Central memory CD4-positive, alpha-beta T cell (primary cell): Measurements from ENCODE around the gene TMOD1.

Experiments used
- DNase-seq: peaks from one replicate; pipeline ENCODE4 v3.0.0; 2022

TMOD1 gene

DNA sequence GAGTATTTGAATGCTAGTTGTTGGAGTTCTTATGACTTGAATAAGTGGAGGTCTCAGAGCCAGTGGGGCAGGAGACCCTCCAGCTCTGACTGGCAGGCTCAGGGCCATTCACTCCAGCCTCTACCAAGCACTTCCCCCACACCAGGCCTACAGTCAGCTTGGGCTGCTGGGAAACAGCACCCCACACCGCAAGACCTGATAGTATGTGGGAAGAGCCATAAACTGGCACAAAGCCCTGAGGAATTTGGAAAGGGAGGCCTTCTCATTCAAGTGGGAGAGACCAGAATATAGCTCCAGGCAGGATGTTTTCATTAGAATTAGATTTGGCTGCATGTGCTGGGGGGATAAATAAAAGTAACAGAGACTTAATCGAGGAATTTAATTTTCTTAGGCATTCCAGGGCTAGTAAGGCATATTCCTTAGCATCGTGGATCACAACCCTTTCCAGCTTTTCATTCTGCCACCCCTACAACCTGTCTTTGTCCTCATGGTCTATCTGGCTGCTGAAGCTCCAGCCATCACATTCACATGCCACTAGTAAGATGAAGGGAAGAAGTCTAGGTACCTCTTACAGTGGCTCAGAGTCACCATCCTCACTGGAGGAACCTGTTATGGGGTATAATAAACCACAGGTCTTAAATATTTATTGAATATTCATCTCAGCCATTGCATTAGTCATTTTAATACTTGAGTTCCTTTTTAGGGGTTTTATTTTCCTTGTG lies 47.5 kb downstream of the TMOD1 start:
- DNase-seq: no peak

DNA sequence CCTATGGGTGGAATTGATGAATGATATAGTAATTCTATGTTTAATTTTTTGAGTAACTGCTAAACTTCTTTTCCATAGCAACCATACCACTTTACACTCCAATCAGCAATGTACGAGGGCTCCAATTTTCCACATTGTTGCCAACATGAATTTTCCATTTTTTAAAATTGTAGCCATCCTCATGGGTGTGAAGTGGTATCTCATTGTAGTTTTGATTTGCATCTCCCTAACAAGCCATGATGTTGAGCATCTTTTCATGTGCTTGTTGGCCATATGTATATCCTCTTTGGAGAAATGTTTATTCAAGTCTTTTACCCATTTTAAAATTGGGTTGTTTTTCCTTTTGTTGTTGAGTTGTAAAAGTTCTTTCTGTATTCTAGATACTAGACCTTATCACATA lies 48.9 kb downstream of the TMOD1 start:
- no peak for DNase-seq

DNA sequence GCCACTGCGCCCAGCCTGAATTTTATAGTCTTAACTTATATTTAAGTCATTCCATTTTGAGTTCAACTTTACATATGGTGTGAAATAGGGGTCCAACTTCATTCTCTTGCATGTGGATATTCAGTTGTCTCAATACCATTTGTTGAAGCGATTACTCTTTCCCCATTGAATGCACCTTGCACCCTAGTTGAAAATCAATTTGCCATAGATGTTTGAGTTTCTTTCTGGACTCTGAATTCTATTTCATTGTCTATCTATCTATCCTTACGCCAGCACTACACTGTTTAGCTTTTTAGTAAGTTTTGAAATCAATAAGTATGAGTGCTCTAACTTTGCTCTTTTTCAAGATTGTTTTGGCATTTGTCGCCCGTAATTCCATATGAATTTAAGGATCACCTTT lies 49.8 kb downstream of the TMOD1 start:
- DNase-seq: no peak

DNA sequence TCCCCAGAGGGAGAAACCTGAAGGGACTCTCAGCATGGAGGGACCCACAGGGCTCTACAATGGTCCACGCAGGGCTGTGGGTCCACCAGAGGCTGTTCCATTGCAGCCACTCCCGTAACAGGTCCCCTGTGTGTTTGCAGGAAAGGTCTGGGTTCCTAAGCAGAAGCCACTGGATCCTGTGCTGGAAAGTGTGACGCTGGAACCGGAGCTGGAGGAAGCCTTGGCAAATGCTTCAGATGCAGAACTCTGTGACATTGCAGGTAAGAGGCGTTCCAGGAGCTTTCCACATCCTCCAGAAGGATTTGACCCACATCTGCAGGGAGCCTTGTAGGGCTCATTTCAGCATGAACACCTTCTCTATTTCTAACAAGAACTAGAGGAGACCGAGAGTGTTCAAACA lies 51.7 kb downstream of the TMOD1 start:
- DNase-seq: no peak

DNA sequence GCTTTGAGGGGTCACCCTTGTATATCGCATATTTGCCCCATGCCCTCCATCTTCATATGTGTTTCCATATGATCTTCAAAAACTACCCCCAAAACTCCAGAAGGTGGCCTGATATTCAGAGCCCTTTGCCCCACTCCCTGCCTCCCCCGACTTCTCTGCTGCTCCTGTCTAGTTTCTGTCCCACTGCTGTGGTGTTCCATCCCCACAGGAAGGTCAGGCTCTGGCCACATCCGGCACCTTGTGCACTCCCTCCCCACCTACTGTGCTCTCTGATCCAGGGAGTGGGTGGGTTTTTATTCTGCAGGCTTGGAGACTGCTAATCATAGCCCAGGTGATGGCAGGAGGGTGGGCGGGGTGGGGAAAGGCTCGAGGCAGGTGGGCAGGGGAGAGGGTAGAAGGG lies 52.4 kb downstream of the TMOD1 start:
- no peak for DNase-seq

DNA sequence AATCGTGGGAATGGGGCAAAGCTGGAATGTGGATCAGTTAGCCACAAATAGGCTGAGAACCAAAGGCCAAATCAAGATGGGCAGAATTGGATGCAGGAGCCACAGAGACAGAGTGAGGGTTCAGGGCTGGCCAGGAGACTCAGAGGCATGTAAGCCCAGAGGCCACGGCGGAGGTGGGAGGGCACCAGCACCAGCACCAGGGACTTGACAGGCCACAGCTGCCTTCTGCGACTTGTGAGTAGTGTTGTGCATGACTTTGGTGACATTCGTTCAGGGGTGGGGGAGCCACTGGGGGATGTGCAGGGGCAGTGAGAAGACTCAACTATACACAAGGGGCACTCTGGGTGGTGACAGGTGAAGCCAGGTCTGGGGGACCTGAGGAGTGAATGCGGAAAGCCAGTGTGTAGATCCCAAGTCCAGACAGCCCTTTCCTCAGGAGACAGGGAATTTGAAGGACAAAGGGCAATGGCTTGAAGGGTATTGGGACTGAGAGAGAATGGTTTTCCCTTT lies 53.2 kb downstream of the TMOD1 start:
- no peak for DNase-seq

DNA sequence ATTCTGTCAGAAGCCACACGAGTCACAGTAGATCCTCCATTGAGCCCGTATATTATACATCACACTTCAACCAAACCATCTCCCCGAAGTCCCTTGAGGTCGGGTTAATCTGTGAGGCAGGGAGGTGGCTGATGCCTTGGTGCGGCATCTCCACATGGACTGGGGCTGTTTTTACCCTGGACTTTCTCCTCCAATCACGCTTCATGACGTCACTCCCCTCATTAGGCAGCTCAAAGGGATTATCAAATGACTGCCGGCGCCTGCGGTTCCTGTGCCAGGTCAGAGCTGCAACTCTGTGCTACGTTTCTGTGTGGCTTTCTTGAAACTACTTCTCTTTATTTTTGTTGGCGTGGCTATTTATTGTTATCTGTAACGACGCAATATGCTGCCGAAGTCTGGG lies 53.7 kb downstream of the TMOD1 start:
- no peak for DNase-seq

DNA sequence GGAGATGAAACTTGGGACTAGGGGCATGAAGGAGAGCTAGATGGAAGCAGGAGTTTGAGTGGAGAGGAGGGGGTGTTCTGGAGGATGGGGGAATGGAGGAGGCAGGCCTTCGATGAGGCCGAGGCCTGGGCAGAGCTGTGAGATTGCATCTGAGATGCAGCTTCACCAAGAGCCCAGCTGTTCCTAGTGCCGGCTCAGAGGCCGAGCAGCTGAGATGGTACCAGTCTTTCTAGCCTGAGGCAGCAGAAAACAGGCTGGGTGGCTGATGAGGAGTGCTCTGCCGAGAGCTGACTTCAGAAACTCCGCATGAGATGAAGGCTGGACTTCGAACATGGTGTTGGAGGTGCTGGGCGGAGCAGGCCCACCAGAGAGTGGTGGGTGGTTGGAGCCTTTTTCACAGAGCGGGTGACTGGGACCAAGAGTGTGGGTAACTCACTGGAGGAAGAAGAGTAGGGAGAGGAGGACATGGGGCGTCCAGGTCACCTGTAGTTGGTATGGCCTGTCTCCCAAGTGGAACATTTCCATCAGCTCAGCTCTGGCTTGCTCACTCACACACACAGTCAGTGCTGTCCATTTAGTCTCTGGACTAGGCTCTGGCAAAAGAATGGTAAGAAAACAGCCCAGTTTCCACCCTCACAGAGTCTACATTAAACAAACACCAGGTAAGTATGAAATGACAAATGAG lies 54.7 kb downstream of the TMOD1 start:
- DNase-seq: no peak

DNA sequence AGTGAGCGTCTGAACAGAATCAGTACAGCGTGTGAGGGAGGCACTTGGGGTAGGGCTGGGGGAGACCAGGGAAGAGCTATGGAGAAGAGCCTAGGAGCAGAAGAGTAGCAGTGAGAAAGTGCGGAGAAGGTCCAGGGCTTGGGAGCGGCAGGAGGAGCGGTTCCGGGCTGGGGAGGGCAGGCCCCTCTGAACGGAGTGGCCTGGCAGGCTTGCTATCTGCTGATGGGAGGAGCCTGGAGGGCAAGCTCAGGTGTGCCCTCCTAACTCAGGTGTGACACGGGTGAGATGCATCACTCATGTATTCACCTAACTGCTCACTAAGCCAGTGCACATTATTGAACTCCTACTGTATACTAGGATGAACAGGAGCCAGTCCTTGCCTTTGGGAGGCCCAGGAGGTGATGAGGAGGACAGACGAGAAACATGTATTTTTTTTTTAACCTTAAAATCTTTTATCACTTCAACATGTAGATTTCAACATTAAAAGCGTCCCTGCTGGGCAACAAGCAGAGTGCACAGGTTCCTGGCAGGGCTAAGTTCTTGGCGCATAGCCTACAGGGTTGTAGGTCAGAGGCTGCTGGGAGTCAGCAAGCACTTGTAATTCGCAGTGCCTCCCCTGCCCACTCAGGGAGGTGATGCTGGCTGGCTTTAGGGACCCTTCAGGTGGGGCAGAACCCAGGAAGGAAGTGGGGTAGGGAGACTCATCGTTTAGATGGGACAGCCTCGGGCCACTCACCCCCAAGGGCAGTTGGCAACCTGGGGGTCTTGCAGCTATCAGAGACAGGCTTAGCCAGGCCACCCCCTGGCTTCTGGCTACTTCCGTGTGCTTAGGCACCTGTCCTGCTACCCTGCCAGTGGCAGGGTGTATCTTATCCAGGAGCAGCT lies 55.5 kb downstream of the TMOD1 start:
- no peak for DNase-seq

DNA sequence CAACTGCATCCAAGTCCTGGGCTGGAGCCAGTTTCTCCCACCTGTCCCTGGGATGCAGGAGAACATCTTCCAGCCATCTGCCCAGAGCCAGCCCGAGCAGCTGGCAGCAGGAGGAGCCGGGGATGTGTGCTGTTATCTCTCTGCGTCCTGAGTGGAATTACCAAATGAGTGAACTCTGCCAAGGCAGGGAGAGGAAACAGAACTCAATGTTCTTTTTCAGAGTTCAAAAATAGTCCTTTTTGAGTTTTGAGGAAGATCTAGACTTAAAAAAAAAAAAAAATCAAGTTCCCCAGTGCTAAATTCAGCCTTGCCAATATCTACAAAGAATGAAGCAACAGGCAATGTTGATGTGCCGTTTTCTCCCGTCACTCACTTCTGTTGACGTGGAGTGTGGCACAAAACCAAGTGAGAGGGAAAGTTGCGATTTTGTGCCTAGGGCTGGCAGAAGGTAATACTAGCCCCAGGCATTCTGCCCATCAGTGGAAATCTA lies 56.2 kb downstream of the TMOD1 start:
- DNase-seq: no peak

DNA sequence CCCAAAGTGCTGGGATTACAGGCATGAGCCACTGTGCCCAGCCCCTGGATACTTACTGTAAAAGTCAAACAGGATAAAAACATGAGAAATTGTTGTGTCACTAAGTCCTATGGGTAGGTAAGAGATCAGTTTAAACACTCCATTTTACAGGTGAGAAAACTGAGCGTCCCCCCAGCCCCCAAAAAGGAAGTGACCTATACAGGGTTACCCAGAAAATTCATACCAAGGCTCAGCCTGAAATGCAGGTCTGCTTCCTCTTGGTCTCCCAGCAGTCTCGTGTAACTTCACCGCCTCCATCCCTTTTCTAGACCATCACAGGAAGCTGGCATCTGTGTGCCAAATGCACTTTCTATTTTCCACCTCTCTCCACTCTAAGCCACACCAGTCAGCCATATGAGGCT lies 57.2 kb downstream of the TMOD1 start:
- no peak for DNase-seq

DNA sequence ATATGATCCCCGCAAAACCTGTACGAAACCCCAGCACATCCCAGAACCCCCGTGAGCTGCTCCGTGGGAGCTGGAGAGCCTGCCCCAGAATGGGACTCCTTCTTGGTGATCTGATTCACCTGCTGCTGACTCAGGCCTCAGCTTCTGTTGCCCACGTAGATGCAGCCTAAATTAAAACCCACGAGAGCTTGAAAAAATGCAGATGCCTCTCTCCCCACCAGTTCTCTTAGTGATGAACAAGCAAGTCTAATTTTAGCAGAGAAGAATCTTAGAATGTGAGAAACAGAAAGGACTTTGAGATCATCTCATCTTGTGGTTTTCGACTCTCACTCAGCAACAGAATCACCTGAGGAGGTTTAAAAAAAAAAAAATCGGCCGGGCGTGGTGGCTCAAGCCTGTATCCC lies 57.6 kb downstream of the TMOD1 start:
- no peak for DNase-seq

DNA sequence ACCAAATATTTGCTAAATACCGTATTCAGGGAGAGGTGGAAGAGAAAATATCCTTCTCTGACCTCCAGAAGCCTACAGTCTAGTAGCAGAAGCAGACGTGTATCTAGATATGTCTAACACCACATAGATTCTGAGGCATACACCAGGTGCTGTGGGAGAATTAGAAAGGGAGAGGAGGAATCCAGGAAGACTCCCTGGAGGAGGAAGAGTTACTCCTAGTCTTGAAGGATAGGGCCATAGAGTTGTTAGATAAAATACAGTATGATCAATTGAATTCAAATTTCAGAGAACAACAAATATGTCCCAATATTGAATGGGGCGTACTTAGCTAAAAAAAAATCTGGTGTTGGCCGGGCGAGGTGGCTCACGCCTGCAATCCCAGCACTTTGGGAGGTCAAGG lies 58.7 kb downstream of the TMOD1 start:
- no peak for DNase-seq

DNA sequence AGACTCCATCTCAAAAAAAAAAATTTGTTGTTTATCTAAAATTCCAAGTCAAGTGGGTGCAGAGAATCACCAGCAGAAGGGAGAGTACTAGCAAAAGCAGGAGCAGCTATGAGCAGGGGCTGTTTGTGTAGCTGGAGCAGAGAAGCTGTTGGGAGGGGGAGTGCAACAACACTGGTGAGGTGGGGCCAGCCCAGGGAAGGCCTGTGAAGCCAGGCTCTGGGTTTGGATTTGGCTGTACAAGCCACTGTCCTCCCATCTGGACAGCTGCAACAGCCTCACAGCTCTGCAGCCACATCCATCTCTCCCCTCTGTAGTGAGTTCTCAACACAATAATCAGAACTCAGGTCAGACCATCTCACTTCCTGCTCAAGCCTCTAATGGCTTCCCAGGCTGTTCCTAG lies 59.4 kb downstream of the TMOD1 start:
- DNase-seq: no peak

DNA sequence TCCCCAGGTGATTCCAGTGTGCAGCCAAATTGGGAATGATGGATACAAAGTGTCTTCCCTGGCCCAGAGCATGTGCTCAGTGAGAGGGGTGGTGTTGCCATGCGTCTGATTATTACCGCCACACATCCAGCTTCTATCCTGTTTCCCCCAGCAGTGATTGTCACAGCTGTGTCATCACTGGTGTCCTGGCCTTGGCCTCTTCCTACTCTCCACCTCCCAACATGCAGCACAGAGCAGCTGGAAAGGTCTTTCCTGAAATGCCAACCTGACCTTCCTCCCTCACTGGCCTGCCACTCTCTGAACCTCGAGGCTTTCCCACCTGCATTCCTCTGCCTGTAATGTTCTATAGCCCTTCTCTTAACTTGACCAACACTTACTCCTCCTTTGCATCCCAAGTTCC lies 60.0 kb downstream of the TMOD1 start:
- DNase-seq: no peak

DNA sequence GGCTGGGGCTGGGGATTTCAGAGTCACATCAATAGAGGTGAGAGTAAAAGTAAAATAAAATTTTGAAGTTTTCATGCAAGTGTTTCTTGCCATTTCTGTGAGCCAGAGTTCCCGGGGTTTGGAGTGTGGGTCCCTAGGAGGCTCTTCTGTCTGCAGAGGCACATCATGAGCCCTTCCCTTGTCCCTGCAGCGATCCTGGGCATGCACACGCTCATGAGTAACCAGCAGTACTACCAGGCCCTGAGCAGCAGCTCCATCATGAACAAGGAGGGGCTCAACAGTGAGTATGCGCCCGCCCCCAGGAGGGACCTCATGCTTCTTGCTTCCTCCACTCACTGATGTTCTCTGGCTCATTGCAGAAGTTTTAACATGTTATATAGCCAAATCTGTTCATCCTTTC lies 61.1 kb downstream of the TMOD1 start:
- no peak for DNase-seq

DNA sequence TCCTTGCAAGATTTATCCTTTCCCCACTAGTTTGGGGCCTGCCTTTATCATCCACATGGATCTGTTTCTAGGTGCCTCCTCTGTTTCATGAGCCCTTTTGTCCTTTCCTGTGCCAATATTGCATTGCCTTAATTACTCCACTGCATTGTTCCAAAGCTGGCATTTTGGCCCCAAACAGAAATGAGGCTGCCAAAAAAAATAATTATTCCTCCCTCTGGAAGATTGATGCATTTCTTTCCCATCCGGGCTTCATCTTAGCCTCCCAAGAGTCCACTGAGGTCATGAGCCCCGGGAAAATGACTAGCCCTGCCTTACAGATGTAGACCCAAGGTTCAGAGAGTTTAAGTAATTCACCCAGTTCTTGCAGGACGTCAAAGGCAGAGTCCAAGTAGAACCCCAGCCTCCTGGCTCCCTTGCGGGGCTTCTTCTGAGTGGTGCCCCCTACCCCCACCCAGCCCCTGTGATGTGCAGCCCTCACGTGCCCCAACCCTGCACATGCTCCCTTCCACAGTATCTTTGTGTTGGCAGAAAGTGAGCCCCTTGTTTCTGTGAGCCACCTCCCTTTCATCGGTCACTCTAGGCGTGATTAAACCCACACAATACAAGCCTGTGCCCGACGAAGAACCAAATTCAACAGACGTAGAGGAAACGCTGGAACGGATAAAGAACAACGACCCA lies 62.1 kb downstream of the TMOD1 start:
- no peak for DNase-seq

DNA sequence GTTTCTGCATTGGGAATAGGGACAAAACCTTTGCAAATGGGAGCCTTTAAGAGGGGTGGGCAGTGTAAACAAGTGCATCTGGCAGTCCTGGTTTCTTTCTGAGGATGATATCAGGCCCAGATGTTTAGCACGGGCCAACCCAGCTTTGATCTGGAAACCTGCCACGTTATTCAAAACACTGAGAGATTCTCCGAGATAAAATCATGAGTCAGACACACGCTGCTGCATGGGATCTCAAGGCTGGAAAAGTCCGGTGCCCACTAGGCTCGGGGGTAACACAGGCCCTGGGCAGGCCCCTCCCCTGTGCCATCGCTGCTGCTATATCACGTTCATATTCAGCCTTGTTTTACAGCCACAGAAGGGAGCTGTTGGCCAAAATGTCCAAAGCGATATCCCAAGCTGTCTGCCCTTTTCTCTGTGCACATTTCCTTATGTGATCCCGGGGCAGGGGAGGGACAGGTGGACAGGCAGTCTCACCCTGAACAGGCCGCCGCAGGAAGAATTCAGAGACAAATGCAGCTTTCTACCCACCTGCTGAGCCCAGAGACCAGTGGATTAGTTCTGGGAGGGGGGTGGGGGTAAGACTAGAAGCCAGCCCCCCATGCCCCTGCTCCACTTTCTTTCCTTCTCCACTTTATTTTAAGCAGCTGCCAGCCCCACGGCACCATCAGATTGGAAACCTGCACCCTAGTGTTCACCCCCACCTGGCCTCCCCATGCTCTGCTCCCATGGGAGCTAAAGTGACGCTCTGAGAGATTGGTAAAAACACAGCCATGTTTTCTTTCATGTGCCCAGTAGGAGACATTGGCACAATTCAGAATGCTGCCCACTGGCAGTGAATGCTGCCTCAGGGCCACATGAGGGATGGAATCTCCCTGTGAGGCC lies 63.1 kb downstream of the TMOD1 start:
- DNase-seq: no peak

DNA sequence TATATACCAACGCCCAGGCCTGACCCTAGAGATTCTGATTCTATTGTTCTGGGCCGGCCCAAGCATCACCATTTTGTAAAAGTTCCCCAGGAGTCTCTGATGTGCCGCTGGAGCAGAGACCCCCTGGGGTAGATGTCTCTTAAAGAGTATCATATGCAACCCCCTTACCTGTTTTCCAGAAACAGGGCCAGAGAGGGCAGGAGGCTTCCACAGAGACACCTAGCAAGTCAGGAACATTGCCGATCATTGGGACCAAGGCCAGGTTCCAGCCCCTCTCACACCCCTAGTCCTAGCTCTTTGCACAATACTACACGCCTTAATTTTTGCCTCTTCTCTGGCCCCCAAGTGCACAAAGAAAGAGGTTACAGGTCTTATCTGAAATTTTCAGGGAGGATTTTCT lies 63.8 kb downstream of the TMOD1 start:
- no peak for DNase-seq

DNA sequence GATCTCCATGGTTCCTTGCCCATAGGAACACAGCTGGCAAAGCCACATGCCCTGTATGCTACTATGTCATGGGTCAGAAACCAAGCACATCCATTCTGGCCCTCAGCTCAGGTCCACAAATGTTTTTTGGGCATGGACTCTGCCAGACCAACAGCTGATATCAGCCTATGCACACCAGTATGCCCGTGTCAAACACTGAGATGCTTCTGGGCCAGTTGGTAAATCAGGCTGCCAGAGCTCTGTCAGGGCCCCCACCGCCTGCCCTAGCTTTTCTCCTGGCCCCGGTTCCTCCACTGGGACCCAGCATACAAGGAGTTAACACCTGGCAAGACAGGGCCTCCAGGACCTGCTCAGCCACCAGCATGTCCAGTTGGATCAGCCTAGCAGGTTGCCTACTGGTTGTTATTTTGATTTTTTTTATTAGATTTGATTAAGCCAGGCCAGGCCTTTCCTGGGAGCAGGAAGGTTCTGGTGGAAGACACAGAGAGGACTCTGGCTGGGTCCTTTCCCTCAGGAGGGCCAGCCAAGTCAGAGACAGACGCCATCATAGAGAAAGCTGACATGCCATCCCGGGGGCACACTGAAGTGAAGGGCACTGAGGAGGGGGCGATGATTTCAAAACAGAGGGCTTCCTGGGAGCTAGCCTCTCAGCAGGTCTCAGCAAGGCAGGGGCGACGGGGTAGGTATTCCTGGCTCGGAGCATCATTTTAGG lies 65.9 kb downstream of the TMOD1 start:
- DNase-seq: no peak

DNA sequence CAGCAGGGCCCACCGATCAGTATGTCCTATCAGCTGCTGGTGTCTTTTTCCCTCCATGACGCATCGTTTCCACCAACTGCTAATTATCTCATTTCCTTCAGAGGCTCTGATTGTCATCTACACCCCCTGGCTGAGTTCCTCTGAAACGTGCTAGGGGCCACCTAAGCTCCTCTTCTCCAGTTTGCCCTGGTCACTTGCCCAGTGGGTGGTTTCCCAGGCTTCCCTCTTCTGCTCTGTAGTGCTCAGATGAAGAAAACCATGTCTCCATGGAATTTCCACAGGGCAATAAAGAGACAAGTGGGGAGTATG lies 66.4 kb downstream of the TMOD1 start:
- no peak for DNase-seq
